ENCODE data around the gene TOGARAM2. TPM values are rescaled to one million over a fixed set of nuclear protein-coding genes. Genes with fewer than 3 reads are reported as not detected.
A peak's percentile ranks its signal among the peaks of the same experiment; 100 is the strongest.

Gene TOGARAM2
- total RNA-seq, 2 experiments from 2014 or later: 1.2 to 2.0 TPM

DNA sequence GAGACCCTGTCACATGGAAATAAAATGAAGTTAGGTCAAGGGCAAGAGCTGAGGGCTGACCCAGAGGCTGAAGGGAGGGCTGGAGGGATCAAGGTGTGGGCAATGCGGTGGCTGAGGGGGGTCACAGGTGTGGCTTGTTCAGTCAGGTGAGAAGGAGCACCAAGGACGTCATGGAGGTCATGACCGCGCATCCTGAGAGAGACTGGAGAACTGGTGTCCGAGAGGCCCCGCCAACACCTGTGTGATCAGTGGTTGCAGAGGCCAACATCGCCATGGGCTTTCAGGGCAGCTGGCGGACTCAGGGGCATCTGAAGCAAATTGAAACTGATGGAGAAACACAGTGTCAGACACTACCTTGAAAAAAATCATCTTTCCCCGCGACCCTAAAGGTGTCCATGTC lies 13.0 kb downstream of the TOGARAM2 start:
- Mint-ChIP-seq H3K4me3 (no peak overlapping the region), H3K27ac (no peak overlapping the region), H3K27me3 (ENCODE audit: low read depth) (no peaks in the 10 kb centered on the region), H3K9me3 (no peaks in the 10 kb centered on the region), H3K36me3 (ENCODE audit: low read depth) (no peaks in the 10 kb centered on the region), H3K4me1 (ENCODE audit: low read depth) (no peaks in the 10 kb centered on the region)
- intact Hi-C loops (cut with micrococcal nuclease): no loop called here
- DNase-seq: no peak
- CTCF ChIA-PET: no interaction called here

DNA sequence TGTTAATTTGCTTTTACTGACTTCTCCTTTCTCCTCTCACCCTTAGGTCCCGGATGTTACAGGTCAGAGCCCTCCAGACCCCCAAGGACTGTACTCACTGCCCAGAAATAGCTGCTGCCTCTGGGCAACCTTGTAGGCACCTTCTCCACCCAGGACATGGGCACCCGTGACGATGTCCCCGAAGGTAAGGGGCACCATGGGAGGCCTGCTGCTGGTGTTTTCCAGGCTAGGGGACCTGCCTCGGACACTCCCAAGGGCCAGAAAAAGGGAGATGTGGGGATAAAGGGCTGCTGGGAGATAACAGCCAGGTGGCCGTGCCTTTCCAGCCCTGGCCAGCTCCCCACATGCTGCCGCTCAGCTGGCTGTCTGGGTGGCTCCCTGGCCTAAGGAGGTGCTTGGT lies 13.6 kb downstream of the TOGARAM2 start:
- Mint-ChIP-seq H3K36me3 (ENCODE audit: low read depth) (no peaks in the 10 kb centered on the region), H3K4me3 (no peak overlapping the region), H3K27me3 (ENCODE audit: low read depth) (no peaks in the 10 kb centered on the region), H3K27ac (no peak overlapping the region), H3K4me1 (ENCODE audit: low read depth) (no peaks in the 10 kb centered on the region), H3K9me3 (no peaks in the 10 kb centered on the region)
- intact Hi-C loops (cut with micrococcal nuclease): no loop called here
- DNase-seq: no peak
- CTCF ChIA-PET: no interaction called here

DNA sequence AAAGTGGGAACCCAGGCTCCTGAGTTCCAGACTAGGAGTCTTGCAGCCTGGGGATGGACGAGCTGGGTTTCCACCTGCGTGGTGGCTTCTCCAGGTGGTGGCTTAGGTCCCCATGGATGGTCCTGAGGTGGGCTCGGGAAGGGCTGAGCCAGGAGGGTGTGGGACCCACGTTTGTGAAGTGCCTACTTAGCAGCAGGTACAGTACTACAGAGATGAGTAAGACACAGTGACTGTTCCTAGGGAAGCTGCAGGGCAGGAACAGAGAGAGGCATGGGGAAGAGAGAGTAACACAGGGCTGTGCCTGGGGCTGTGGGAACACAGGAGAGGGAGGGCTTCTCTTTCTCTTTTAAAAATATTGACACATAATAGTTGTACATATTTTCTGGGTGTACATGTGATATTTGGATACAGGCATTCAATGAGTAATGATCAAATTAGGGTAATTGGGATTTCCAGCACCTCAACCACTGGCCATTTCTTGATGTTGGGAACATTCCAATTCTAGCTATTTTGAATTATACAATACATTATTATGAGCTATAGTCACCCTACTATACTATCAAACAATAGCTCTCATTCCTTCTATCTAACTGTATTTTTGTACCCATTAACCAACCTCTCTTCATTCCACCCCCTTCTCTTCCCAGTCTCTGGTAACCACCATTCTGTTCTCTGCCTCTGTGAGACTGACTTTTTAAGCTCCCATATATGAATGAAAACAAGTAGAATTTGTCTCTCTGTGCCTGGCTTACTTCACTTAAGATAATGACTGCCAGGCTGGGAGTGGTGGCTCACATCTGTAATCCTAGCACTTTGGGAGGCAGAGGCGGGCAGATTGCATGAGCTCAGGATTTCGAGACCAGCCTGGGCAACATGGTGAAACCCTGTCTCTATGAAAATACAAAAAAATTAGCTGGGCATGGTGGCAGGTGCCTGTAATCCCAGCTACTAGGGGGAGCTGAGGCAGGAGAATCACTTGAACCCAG lies 15.0 kb downstream of the TOGARAM2 start:
- CTCF ChIA-PET: no interaction called here
- Mint-ChIP-seq H3K27ac (no peak overlapping the region), H3K36me3 (ENCODE audit: low read depth) (no peaks in the 10 kb centered on the region), H3K9me3 (no peaks in the 10 kb centered on the region), H3K27me3 (ENCODE audit: low read depth) (no peaks in the 10 kb centered on the region), H3K4me3 (no peak overlapping the region), H3K4me1 (ENCODE audit: low read depth) (peaks cover 12% of the 10 kb centered on the region)
- no peak for DNase-seq
- intact Hi-C loops (cut with micrococcal nuclease): no loop called here

DNA sequence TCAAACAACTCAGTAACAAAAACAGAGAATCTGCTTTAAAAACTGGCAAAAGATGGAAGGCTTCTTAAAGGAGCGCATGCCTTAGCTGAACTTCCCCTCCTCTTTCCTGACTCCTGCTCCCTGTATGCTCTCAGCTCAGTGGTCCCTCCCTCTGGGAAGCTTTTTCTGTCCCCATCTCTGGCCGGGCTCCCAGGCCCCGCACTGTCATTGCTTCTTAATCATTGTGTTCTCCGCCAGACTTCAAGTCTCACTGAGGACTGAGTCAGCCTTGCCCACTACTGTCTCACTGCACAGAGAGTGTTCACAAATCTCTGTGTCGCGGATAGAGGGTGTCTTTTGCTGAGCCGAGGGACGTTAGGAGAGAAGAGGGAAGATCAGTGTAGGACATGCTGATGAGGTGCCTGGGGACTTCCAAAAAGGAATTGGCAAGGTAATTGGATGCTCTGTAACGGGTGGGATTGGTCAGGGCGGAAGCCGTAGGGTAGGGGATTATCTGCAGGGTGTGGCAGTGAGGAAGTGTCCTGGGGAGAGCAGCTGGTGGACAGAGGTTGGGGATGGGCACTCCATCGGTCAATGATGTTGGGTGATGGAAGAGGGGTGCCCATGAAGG lies 16.2 kb downstream of the TOGARAM2 start:
- CTCF ChIA-PET: no interaction called here
- H3K9me3 Mint-ChIP-seq: no peaks in the 10 kb centered on the region
- no peak for DNase-seq
- no peak overlapping the region for H3K4me3 Mint-ChIP-seq
- no peaks in the 10 kb centered on the region for H3K27me3 Mint-ChIP-seq (ENCODE audit: low read depth)
- H3K36me3 Mint-ChIP-seq (ENCODE audit: low read depth): no peaks in the 10 kb centered on the region
- no peak overlapping the region for H3K27ac Mint-ChIP-seq
- peaks cover 16% of the 10 kb centered on the region for H3K4me1 Mint-ChIP-seq (ENCODE audit: low read depth)
- intact Hi-C loops (cut with micrococcal nuclease): no loop called here

DNA sequence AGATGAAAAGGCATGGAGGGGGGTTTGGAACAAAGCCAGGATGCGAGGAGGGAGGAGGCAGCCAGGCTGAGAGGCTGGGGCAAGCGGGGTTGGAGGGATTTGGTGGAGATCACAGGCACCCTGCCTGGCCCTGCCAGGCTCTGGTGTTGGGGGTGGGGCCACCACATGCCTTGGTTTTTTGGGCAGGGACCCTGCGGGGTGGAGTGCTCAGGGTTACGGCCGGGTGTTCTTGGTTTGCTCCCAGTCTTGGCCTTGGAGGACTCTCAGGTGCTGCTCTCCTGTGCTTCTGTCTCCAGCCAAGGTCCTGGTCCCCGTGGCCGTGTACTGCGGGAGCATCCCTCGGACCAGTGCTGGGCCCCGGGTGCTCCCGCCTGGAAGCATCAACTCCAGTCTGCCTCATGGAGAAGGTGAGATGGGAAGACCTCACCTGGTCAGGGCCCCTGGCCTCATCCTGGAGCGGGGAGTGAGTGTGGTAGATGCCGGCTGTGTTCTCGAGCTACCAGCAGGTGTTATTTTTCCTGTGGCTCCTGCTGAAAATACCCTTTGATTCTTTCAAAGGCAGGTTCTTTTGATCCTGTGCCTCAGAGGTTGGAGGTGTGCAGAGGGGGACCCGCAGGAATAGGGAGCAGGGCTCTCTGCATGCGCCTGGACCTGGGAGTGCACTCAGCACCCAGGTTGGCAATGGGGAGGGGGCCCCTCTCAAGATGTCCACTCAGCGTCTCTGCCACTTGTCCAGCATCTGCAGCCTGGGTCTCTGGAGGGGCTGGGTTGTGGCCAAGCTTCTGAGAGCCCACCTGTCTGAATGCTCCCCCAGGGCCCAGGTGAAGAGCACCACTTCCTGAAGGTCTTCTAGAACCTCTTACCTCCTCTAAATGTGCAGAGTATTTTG lies 17.0 kb downstream of the TOGARAM2 start:
- DNase-seq: no peak

DNA sequence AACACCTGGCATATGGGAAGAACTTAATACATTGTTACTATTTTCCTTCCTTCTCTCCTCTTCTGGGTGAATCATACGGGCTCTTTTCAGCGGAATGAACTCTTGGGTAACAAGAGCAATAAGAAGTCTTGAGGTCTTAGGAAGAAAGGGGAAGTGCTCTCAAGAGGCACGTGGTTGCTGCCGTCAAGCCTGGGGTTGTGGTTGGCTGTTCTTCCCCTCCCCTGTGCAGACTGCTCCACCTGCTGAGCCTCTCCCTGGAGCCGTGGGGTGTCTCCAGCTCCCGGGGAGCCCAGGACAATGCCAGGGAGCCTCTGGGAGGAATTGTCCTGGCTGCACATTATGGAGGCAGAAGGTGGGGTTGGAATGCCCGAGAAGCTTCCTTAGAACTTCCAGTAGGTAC lies 19.4 kb downstream of the TOGARAM2 start:
- peaks cover 16% of the 10 kb centered on the region for H3K4me1 Mint-ChIP-seq (ENCODE audit: low read depth)
- no peak overlapping the region for H3K27ac Mint-ChIP-seq
- H3K4me3 Mint-ChIP-seq: no peak overlapping the region
- H3K9me3 Mint-ChIP-seq: no peaks in the 10 kb centered on the region
- intact Hi-C loops (cut with micrococcal nuclease): no loop called here
- CTCF ChIA-PET: interaction anchor here (0.6 to 3.4 kb wide), 2 partner anchors 11 to 477 kb away, joined by 4 to 11 read pairs; no protein-coding TSS in a partner anchor
- no peaks in the 10 kb centered on the region for H3K27me3 Mint-ChIP-seq (ENCODE audit: low read depth)
- DNase-seq: peak; percentile 48
- no peaks in the 10 kb centered on the region for H3K36me3 Mint-ChIP-seq (ENCODE audit: low read depth)

More for the DNA sequence above, 17.0 kb downstream of the TOGARAM2 start:
- peaks cover 16% of the 10 kb centered on the region for H3K4me1 Mint-ChIP-seq (ENCODE audit: low read depth)
- CTCF ChIA-PET: no interaction called here
- H3K9me3 Mint-ChIP-seq: no peaks in the 10 kb centered on the region
- H3K27me3 Mint-ChIP-seq (ENCODE audit: low read depth): no peaks in the 10 kb centered on the region
- no peaks in the 10 kb centered on the region for H3K36me3 Mint-ChIP-seq (ENCODE audit: low read depth)
- intact Hi-C loops (cut with micrococcal nuclease): no loop called here
- H3K4me3 Mint-ChIP-seq: no peak overlapping the region
- no peak overlapping the region for H3K27ac Mint-ChIP-seq

DNA sequence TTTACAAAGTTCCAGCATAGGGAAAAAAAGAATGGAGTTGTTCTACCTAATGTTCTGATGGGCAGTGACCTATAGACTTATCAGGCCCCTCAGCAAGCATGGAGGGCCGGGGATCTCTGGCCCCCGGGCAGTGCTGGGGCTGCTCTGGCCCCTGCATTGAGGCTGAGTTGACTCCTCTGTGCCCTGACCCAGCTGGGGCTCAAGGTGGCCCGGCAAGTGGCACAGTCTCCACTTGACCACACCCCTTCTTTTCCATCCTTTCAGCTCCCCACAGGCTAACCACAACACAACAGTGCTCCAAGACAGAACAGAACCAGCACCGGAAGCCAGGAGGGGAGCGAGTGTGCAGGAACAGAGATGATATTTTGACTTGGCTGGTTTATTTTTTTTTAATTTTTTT lies 19.9 kb downstream of the TOGARAM2 start:
- H3K4me3 Mint-ChIP-seq: no peak overlapping the region
- no peak overlapping the region for H3K27ac Mint-ChIP-seq
- no peaks in the 10 kb centered on the region for H3K36me3 Mint-ChIP-seq (ENCODE audit: low read depth)
- DNase-seq: no peak
- intact Hi-C loops (cut with micrococcal nuclease): no loop called here
- no peaks in the 10 kb centered on the region for H3K9me3 Mint-ChIP-seq
- H3K27me3 Mint-ChIP-seq (ENCODE audit: low read depth): no peaks in the 10 kb centered on the region
- CTCF ChIA-PET: interaction anchor here (0.6 to 3.4 kb wide), 2 partner anchors 10 to 477 kb away, joined by 4 to 11 read pairs; no protein-coding TSS in a partner anchor
- H3K4me1 Mint-ChIP-seq (ENCODE audit: low read depth): peaks cover 16% of the 10 kb centered on the region

DNA sequence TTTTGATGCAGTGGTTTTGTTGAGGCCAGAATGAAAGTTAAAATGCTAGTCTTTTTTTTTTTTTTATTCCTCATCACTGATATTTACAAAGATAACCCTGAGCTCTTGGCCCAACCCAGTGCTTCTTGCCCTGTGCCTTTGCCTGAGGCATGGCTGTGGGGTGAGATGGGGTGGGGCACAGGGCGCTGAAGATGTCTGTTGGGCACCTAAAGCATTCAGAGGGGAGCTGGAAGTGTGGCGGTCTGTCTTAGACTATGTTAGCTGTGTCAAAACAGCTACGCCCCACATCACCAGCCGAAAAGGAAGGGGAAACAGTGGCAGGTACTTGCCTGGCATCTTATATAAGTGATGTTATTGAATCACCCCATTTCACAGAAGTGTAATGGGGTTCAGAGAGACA lies 20.7 kb downstream of the TOGARAM2 start:
- DNase-seq: no peak
- Mint-ChIP-seq H3K4me3 (no peak overlapping the region), H3K4me1 (ENCODE audit: low read depth) (peaks cover 16% of the 10 kb centered on the region), H3K36me3 (ENCODE audit: low read depth) (no peaks in the 10 kb centered on the region), H3K27me3 (ENCODE audit: low read depth) (no peaks in the 10 kb centered on the region), H3K27ac (no peak overlapping the region), H3K9me3 (no peaks in the 10 kb centered on the region)
- CTCF ChIA-PET: interaction anchor here (3.4 kb wide), 1 partner anchor 10 kb away, joined by 11 read pairs; no protein-coding TSS in a partner anchor
- intact Hi-C loops (cut with micrococcal nuclease): no loop called here

DNA sequence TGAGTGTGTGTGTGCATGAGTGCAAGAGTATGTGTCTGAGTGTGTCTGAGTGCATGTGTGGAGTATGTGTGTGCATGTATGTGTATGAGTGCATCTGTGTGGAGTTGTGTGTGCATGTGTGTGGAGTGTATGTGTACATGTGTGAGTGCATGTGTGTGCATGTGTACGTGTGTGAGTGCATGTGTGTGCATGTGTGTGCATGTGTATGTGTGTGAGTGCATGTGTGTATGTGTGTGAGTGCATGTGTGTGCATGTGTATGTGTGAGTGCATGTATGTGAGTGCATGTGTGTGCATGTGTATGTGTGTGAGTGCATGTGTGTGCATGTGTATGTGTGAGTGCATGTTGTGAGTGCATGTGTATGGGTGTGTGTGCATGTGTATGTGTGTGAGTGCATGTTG lies 23.7 kb downstream of the TOGARAM2 start:
- no peaks in the 10 kb centered on the region for H3K36me3 Mint-ChIP-seq (ENCODE audit: low read depth)
- intact Hi-C loops (cut with micrococcal nuclease): no loop called here
- no peak for DNase-seq
- no peak overlapping the region for H3K27ac Mint-ChIP-seq
- H3K27me3 Mint-ChIP-seq (ENCODE audit: low read depth): no peaks in the 10 kb centered on the region
- no peak overlapping the region for H3K4me3 Mint-ChIP-seq
- H3K9me3 Mint-ChIP-seq: no peaks in the 10 kb centered on the region
- H3K4me1 Mint-ChIP-seq (ENCODE audit: low read depth): peaks cover 28% of the 10 kb centered on the region
- CTCF ChIA-PET: no interaction called here

DNA sequence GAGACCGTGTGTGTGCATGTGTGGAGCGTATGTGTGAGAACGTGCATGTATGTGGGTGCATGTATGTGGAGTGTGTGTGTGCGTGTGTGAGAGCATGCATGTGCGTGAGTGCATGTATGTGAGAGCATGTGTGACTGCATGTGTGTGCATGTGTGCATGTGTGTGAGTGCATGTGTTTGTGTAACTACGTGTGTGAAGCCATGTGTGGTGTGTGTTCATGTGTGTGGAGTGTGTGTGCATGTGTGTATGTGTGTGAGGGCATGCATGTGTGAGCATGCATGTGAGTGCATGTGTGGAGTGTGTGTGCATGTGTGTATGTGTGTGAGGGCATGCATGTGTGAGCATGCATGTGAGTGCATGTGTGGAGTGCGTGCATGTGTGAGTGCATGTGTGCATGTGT lies 24.2 kb downstream of the TOGARAM2 start:
- H3K36me3 Mint-ChIP-seq (ENCODE audit: low read depth): no peaks in the 10 kb centered on the region
- CTCF ChIA-PET: no interaction called here
- H3K9me3 Mint-ChIP-seq: no peaks in the 10 kb centered on the region
- DNase-seq: no peak
- H3K4me3 Mint-ChIP-seq: no peak overlapping the region
- H3K27me3 Mint-ChIP-seq (ENCODE audit: low read depth): no peaks in the 10 kb centered on the region
- no peak overlapping the region for H3K27ac Mint-ChIP-seq
- intact Hi-C loops (cut with micrococcal nuclease): no loop called here
- H3K4me1 Mint-ChIP-seq (ENCODE audit: low read depth): peaks cover 29% of the 10 kb centered on the region

DNA sequence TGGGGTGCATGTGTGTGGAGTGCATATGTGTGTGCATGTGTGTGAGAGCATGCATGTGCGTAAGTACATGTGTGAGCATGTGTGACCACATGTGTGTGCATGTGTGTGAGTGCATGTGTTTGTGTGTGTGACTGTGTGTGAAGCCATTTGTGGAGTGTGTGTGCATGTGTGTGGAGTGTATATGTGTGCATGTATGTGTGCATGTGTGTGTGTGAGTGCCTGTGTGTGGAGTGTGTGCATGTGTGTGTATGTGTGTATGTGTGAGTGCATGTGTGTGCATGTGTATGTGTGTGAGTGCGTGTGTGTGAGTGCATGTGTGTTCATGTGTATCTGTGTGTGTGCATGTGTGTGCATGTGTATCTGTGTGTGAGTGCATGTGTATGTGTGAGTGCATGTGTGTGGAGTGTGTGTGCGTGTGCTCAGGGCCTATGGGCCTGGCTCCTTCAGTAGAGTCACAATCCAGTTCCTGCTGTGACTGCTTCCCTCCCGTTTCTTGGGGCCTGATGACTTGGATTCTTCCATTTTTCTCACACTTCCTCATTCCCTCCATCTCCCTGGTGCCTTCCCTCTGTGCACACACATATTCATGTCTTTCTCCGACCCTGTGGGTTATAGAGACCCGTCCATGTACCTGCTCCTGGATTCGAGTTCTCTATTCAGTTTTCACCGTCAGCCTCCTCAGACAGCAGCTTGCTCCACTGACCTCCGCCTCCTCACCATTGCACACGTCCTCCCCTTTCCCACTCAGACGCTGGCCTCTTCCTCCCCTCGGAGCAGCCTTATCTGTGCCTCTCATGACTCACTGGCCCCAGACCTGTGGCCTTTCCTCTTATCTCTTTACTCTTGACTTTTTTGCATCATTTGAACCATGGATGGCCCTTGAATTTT lies 25.2 kb downstream of the TOGARAM2 start:
- CTCF ChIA-PET: no interaction called here
- intact Hi-C loops (cut with micrococcal nuclease): no loop called here
- Mint-ChIP-seq H3K4me3 (no peak overlapping the region), H3K9me3 (no peaks in the 10 kb centered on the region), H3K27me3 (ENCODE audit: low read depth) (no peaks in the 10 kb centered on the region), H3K4me1 (ENCODE audit: low read depth) (peaks cover 31% of the 10 kb centered on the region), H3K36me3 (ENCODE audit: low read depth) (no peaks in the 10 kb centered on the region), H3K27ac (no peak overlapping the region)
- no peak for DNase-seq

DNA sequence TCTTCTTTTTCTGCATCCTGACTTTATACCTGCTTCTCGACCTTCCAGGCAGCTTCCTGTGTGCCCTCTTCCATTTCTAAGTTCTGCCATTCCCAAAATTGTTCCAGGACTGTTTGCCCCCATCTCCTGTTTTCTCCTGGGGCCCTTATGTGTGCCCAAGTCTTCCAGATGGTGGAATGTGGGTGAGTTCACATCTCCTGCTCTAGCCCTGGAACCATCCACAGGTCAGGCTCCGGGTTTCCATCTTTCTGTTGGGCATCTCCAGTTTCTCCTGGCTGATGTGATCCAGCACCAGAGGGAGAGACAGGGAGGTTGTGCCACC lies 25.8 kb downstream of the TOGARAM2 start:
- no peaks in the 10 kb centered on the region for H3K36me3 Mint-ChIP-seq (ENCODE audit: low read depth)
- intact Hi-C loops (cut with micrococcal nuclease): no loop called here
- H3K4me1 Mint-ChIP-seq (ENCODE audit: low read depth): peaks cover 33% of the 10 kb centered on the region
- no peak for DNase-seq
- no peaks in the 10 kb centered on the region for H3K9me3 Mint-ChIP-seq
- no peak overlapping the region for H3K4me3 Mint-ChIP-seq
- H3K27ac Mint-ChIP-seq: no peak overlapping the region
- CTCF ChIA-PET: no interaction called here
- no peaks in the 10 kb centered on the region for H3K27me3 Mint-ChIP-seq (ENCODE audit: low read depth)

Measured in activated naive CD4-positive, alpha-beta T cell treated with anti-CD3 and anti-CD28 coated beads for 36 hours (primary cell).